ENCODE results near the gene SULT1B1.
"Not testable (repeated sequence)": the region's sequence is repeated elsewhere in the genome, so short reads cannot be mapped to it uniquely, and the experiment has no call there.

SULT1B1 gene

DNA sequence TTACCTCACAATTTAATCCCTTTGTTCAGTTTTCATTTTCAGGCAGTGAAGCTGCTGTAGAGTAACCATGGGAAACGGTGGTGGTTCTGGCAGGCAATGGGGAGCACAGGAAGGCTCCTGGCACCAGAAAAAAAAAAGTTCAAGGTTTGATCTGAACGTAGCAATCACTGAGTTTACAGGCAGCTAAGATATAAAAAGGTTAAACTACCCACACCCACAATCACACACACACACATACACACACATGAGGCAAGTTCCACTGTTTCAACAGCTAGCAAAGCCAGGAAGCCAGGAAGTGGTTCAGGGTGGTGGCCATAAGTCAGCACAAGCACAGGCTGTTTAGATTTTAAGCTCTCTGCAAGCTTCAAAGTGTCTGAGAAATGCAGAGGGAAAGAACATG, at the start of gene SULT1B1:
Gene SULT1B1, minus strand, starts transcription at position 166 of the 400 bp plus-strand sequence. CDS start 5,403 bp downstream, outside the sequence.
- DNase-seq (ENCODE audit: low spot score), result peak; percentile 14

DNA sequence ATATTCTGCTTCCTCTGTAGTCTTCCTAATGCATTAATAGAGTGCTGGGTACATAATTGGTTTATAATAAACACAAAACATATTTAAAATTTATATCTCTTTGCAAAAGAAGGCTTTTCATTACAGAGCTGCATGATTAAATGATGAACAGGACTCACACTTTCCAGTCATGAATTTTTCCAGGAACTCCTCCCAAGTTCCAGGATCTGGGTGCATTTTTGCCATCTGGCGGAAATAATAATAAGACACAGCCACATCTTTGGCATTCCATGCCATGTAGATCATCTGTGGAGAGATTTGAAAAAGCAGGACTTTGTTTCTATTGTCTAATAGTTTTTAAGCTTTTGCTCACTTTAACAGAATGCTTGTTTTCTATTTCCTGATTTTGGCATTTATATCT, 40.2 kb upstream of the SULT1B1 start:
- DNase-seq (ENCODE audit: low spot score), result peak; percentile 27

DNA sequence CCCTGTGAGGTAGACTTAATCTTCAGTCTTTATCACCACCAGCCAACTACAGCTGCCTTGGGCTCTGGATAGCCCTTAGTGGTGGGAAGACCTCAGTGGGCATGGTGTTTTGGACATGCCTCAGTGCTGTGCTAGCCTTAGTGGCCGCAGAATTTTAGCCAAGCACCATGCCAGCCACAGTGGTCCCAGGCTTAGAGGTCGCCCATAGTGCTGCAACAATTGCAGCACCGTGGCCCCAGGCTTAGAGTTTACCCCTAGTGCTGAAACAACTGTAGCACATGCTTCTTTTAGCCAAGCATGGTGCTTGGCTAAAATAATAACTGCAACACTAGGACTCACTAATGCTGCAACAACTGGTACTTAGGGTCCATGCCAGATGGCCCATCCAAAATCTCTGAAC, 38.9 kb upstream of the SULT1B1 start:
- no peak for DNase-seq (ENCODE audit: low spot score)

DNA sequence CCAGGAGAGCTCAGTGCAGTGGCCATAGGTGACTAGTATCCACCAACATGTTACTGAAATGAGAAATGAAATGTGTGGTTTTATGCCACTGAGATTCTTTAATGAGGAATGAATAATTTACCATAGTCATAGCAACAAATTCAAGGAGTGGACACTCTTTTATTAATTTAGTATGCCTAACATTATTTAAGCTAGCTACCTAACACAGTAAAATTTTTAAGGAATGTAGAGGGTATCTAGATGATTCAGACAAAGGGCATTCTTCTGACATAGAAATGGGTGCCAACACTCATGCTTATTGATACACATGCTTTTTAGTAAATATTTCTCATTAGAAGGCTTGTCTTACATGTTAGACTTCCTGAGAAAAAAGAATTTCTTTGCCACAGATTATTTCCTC, 33.3 kb upstream of the SULT1B1 start:
- no peak for DNase-seq (ENCODE audit: low spot score)

DNA sequence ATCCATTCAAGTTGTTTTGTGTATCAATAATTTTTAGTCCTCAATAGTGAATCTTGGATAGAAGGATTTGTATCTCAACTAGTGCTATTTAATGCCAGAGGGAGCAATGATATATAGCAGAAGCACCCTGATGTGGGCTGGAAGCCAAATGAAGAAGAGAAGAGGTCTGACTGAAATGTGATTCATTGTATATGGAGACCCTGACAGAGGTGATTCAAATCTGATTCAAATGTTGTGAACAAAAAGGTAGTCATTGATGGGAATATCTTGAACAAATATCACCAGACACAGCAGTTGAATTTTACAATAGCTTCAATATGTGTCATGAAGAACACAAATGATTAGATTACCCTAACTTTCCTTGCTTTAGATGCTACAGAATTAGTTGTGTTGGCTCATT, 27.5 kb upstream of the SULT1B1 start:
- no peak for DNase-seq (ENCODE audit: low spot score)

DNA sequence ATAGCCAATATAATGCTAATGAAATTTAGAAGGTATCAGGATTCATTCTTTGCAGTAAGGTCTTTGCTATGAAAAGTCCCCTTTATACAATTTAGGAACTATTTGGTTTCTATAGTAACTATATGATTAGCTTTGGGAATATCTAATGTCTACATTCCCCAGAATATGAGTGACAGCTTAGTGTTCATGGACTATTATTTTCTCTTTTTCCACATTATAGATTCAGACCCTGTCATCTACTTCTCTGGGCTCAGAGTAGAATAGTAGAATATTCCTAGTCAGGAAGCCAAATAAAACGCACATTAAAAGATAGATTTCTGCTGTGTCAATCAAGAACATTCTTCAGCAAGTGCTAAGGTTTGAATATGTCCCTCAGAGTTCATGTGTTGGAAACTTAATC, 26.1 kb upstream of the SULT1B1 start:
- DNase-seq (ENCODE audit: low spot score), result no peak

DNA sequence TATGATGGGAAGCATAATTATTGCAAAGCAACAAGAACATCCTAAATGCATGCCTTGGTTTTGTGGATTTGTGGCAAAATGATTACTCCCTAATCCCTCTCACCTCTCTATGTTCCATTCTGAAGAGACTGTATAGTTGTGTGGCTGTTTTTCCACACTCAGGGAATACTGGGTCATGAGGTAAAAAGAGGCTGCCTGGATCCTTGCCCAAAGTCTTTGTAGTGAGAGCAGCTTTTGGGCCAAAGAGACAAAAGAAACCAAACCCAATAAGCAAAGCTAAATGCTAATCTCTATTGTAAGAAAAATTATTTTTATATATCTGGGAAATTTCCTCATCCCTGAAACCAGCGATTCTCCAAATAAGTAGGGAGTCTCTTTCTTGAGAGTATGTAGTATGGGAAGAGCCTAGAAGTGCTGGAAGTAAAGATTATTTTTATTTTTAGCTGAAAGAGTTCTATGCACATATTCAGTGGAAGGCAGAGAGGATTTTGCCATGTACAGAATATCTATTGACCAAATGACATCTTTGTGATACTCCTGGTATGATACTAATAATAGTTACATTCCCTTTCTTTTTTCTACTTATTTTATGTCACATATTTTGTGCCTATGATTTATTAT, 24.9 kb upstream of the SULT1B1 start:
- no peak for DNase-seq (ENCODE audit: low spot score)

DNA sequence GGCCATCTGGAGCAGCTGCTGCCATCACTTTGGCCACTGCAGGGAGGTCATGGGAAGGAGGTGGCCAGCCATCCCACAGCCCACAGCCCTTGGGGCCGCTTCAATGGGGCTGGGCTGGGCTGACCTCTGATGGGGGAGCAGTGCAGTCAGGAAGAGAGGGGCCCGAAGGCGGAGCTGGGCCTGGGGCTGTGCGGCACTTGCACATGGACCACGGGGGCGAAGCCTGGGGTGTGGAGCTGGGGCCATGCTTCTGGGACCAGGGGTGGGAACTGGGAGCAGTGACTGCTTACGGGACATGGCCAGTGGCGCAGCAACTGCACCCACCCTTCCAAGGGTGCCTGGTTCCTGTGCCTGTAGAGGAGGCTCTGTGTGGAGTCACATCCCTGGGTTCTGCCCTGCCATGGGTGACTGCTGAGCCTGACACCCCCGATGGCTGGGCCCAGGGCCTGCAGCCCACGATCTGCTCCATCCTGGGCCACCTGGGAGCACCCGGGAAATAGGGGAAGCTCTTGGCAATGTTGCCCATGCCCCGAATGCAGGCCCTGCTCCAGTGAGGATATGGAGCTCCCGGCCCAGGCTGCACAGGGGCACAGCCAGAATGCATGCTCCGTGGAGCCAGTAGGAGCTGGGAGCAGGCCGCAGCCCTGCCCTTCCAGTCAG, 22.4 kb upstream of the SULT1B1 start:
- no peak for DNase-seq (ENCODE audit: low spot score)

DNA sequence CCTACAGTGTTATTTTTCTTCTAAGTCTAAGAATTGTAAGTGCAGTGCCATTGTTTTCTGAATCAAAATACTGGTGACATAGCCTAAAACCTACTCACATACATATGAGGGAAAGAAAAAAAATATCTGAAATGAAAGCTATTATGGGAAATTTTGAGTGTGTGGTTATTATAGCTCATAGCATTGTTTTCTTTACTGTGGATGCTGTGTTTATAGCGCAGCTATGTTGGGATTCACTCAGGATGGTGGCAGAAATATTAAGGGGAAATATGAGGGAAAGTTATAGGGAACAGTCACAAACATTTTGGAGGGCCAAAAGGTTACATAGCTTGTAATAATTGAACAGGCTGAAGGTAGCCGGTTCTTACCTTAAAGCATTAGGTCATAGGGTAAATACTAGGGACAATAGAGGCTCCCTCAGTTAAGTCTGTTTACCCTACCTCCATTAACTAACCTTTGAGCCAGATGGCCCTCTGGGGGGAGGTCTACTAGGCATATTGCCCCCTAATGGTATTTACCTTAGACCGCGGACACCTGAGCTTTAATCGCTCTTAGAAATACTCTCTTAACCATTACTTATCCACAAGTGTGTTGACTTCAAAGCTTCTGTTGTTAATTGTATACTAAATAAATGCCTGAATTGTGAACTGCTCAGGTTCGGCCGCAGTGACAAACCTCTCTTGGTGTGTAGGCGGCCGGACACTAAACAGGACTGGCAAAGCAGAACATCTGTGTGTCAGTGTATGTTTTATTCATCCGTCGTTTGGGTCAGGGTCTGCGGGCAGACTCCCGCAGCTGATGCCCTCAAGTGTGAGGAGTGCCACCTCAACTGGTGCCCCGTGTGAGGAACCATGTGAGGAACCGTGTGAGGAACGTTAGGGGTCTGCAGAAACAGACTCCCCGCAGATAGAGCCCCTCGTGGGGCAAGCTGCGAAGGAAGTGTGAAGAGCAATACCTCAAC, 21.3 kb upstream of the SULT1B1 start:
- no peak for DNase-seq (ENCODE audit: low spot score)

DNA sequence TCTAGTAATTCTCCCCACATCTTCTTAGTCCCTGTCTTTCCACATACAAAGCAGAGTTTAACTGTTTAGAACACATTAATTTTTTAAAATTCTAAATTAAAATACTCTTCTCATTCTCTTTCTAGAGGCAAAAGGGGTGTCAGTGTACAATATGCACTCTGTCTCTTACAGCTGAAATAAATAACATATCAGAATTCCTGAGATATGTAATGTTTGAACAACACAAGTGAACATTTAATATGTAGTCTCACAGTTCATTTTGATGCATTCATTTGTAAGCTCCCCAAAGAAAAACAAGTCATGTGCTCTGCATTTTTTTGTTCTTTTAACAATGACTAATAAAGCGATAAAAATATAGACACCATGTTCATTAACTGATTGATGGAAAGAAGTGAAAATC, 19.7 kb upstream of the SULT1B1 start:
- no peak for DNase-seq (ENCODE audit: low spot score)

DNA sequence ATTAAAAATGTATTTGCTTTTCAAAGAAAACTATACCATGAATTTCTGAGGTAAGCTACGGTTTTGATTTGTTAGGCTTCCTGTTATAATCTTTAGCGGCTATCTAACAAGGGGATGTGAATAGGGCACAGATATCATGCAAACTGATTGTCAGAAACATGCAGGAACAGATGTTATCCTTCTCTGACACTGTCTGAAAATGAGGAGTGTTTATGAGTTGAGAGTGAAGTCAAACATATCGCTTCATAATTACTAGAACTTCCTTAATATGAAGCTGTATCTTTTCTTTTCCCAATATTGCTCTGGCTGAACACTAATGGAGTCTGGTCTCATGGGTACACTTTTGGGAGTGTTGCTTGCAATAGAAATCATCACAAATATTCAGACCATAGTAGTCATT, 16.3 kb upstream of the SULT1B1 start:
- no peak for DNase-seq (ENCODE audit: low spot score)

DNA sequence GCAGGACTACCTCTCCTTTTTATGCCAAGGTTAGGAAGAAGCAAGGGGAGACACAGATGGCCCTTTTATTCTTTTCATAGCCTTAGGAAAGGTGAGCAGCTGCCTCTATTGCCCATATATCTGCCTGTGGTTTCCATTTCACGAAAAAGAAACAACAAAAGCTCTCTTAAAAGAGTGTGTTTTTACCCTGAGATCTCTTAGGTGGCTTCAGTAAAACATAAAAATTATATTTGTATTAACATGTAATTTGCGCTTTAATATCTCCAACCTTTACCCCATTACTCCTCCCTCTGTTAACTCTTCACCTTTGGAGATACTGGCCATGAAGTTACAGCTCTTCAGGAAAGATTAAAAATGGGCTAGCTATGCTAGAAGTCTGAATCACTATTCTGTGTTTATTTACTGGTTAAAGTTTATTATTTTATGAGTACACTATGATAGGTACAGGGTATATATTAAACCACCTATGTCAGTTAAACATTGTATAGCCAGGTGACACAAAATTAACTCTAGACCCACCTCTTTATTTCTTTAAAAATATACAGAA, 15.0 kb upstream of the SULT1B1 start:
- DNase-seq (ENCODE audit: low spot score), result no peak

DNA sequence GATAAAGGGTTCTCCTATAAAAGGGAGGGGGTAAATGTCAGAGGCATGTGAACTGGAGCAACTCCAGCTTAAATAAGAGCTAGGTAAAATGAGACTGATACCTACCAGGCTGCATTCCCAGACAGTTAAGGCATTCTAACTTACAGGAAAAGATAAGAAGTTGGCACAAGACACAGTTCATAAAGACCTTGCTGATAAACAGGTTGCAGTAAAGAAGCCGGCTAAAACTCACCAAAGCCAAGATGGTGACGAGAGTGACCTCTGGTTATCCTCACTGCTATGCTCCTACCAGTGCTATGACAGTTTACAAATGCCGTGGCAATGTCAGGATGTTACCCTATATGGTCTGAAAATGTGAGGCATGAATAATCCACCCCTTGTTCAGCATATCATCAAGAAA, 13.1 kb upstream of the SULT1B1 start:
- DNase-seq (ENCODE audit: low spot score), result no peak

DNA sequence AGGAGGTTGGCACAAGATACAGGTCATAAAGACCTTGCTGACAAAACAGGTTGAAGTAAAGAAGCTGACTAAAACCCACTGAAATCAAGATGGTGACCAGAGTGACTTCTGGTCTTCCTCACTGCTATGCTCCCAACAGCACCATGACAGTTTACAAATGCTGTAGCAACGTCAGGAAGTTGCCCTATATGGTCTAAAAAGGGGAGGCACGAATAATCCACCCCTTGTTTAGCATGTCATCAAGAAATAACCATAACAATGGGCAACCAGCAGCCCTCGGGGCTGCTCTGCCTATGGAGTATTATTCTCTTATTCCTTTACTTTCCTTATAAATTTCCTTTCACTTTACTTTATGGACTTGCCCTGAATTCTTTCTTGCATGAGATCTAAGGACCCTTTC, 8.1 kb upstream of the SULT1B1 start:
- DNase-seq (ENCODE audit: low spot score), result not testable (repeated sequence)

DNA sequence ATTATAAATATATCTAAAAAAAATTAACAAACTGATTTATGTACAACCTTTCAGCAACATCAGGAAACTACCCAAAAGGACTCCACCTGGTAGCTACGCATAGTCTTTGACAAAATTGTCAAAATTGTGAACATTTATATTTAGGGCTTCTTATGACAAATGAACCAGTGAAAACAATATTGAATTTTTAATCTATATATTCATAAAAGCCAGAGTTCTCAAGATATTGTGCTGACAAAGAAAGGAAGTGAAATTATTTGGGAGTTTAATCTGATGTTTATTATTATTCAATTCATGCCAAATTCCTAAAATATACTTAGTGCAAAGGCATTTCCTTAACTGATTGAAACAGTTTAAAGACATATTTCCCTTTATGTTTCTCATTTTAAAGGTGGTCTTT, 5.3 kb upstream of the SULT1B1 start:
- DNase-seq (ENCODE audit: low spot score), result no peak

DNA sequence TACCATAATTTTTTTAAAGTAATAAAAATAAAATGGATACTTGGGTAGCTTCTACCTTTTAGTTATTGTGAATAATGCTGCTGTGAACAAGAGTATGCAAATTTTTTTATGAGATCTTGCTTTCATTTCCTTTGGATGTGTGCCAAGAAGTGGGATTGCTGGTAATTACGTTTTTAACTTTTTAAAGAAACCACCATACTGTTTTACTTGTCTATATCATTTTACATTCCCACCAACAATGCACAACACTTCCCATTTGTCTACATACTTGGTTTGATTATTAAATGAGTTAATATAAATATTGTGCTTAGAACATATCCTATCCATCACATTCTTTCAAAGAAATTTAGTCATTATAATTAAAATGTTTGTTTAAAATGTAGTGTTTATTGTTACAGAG, 3.9 kb upstream of the SULT1B1 start:
- no peak for DNase-seq (ENCODE audit: low spot score)

DNA sequence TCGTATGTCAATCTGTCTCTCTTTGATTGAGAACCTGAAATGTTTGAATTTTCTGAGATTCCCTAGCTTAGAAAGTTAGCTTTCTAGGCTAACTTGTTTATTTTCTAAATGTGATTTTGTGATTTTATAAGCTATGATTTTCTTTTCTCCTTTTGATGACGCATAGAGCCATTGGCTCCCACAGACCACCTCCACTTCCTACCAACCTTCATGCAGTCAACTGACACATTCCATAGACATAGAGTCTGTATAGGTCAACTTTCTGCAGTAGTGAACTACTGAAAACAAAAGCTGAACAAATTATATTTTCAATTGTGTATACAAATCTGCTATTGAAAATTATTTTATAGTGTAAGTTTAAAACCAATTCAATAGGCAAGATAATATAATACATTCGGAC, 2.8 kb upstream of the SULT1B1 start:
- DNase-seq (ENCODE audit: low spot score), result no peak

DNA sequence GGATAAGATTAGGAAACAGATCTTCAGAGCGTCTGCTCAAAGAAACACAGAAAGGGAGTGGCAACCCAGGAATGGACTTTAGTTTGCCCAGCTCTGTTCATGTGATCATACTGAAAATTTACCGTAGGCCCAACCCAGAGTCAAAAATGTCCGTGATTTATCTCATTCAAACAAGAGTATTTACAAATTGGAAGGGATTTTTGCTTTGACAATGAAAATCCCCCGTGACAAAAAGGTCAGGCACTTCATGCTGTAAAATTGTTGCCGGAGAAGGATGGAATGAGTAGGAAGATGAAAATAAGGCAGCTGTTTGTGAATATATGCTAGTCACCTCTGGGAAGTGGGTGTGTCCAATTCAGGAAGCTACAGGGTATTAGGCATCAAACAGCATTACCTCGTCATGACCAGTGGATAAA, 1.2 kb downstream of the SULT1B1 start:
- no peak for DNase-seq (ENCODE audit: low spot score)

DNA sequence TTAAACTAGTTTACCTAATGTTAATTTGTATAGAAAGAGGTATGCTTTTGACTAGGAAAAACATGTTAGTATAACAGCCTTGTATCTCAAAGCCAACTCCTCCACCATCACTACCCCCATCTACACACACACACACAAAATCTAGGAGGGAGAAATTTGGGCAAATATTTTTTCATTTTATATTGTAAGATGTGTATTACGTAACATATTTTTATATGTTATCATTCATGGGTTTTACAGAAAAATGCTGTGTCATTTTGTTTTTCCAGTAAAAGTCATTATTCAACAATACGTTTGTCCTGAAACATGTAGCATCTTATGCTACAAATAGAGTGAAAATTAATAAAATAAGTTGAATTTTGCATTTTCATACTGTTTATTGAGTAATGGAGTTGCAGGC, 3.0 kb downstream of the SULT1B1 start:
- DNase-seq (ENCODE audit: low spot score), result no peak

DNA sequence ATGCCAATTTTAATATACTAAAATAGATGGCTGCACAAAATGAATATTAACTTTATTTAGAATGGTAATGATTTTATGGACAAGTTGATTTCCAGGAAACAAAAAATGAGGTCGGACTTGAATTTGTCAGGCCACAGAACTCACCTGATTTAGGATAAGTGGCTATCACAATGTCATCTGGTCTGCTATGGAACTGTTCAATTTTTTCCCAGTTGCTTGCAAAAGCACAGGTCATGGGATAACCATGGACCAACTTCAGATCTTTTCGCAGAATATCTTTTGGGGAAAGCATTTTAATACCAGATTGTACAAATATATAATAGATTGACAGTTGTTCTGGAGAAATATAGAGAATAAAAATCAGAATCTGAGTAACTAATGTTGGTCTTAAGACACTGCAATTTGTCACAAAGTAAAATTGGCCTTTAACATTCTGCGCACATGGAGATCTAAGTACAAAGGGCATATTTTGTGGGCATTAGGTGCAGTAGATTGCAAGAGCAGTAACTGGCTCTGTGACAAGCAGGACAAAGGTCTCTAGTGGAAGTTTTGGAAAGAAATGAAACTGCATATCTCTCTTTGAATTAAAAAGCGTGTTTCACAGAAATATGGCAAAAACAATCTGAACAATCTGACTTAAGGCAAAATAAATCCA, 5.4 kb downstream of the SULT1B1 start:
- DNase-seq (ENCODE audit: low spot score), result no peak

DNA sequence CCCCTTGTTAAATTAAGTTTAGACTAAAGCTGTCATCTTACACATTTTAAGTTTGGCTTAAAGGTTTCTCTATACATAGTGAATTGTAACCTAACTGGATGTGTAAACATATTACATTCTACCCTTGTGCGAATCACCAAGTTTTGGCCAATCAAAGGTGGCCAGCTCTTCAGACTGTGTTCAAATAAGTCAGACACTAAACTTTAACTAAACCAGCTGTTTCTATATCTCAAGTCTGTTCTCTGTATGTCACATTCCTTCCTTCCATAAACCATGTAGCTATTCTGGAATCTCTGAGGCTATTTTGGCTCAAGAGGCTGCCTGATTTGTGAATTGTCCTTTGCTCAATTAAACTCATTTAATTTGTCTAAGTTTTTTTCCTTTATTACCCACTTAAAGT, 6.7 kb downstream of the SULT1B1 start:
- DNase-seq (ENCODE audit: low spot score), result no peak

DNA sequence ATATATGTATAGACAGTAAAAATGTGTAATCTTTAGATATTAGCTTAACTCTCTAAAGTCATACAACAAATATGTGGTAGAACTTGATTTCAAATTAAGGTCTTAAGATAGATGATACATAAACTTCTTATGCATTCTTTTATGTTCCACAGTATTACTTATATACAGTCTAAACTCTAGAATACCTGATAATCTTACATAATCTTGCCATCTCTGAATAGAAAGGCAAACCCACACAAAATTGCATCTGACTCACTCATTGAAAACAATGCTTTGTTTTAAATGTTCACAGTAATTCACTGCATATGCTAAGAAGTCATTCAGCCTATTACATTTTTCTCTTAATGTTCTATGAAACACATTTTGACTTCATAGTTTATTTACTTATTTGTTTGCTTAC, 10.1 kb downstream of the SULT1B1 start:
- DNase-seq (ENCODE audit: low spot score), result no peak

All from hepatic stellate cell (primary cell).